SKM-1 treated with dmso at 0.1 percent for 144 hours (cell line): ENCODE measurements around the gene DUSP28.
"Not testable (repeated sequence)": the region's sequence is repeated elsewhere in the genome, so short reads cannot be mapped to it uniquely, and the experiment has no call there.

Experiments used
- DNase-seq: peaks from one replicate; lab custom pipeline; 2025; ENCODE audit not compliant: unreplicated experiment; lab: John Stamatoyannopoulos, UW

The DUSP28 gene

DNA sequence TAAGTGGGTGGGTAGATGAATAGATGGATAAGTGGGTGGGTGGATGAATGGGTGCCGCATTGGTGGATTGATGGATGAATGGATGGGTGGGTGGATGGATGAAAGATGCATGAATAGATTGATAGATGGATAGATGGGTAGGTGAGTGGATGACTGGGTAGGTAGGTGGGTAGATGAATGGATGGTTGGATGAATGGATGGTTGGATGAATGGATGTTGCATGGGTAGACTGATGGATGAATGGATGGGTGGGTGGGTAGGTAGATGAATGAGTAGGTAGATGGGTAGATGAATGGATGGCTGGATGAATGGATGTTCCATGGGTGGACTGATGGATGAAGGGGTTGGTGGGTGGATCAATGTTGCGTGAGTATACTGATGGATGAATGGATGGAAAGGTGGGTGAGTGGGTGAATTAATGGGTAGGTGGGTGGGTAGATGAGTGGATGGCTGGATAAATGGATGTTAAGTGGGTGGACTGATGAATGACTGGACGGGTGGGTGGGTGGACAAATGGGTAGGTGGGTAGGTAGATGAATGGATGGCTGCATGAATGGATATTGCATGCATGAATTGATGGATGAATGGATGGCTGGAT lies 32.9 kb upstream of the DUSP28 start:
- DNase-seq: no peak

GRCh38 chr2:240528406-240529040 lies 31.6 kb upstream of the DUSP28 start:
- DNase-seq: no peak

DNA sequence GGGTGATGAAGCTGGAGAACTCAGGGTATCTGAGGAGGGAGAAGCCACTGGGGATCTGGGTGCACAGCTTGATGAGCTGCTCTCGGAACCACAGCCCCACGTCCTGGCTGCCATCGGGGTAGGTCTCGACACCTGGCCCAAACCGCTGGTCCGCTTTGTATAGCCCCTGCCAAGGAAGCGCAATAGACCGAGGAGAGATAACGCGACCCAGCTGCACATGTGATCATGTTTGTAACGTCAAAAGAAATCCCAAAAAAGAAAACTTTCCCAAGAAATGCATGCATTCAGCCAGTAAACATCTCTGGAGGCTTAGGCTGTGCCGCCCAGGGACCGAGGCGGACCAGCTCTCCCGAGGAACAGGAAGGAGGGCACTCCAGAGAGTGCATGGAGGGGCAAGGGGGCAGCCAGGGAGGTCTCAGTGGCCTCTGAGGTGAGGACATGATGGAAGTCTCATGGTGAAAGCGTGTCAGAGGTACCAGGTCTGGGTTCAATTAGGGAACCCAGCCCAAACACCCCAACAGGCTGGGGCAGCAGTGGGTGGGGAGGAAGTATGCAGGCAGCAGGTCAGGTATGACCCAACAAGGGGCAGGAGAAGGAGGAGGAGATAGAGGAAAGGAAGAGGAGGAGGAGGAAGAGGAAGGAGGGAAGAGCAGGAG lies 30.7 kb upstream of the DUSP28 start:
- no peak for DNase-seq

DNA sequence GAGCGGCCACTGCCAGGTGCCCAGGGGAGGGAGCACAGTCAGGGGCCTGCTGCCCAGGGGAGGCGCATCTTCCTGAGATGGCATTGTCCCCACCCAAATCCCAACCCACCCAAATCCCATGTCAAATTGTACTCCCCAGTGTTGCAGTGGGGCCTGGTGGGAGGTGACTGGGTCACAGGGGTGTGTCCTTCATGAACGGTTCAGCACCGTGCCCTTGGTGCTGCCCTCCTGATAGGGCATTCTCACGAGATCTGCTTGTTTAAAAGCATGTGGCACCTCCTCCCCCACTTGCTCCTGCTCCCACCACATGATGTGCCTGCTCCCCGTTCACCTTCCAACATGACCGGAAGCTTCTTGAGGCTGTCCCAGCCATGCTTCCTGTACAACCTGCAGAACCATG lies 30.0 kb upstream of the DUSP28 start:
- no peak for DNase-seq

DNA sequence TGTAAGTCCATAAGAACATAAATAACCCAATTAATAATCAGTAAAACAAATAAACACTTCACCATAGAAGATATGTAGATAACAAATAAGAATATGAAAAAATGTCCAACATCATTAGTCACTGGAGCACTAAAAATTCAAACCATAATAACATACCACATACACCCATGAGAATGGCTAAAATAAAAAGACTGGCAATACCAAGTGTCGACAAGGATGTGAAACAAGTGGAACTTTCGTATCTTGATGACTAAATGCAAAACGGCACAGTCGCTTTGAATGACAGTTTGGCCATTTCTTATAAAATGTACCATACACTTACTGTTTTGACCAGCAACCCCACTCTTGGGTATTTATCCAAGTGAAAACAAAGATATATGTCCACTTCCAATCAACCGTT lies 29.1 kb upstream of the DUSP28 start:
- no peak for DNase-seq

DNA sequence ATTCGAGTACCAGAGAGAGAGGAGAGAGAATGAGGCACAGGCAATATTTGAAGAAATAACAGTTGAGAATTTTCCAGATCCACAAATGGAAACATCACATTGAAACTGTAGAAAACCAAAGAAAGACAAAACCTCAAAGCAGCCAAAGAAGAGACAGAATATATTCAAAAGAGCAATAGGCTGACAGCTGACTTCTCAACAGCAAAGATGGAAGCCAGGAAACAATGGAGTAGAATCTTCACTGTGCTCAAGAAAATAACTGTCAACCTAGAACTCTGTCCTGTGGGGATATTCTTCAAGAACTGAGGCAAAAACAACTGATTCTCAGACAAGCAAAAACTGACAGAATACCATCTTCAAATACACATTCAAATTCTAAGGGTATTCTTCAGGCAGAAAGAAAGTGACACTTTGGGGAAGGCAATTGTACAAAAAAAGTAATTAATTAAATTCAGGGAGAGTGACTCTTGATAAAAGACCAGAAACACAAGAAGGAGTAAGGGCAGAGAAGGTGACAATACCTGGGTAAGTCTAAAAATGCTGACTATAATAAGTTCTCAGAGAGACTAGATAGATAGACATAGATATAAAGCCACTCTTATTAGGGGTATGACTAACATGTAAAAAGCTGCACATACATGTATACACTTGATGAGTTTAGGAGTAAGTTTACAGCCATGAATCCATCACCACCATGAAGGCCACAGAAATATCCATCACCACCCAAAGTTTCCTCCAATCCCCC lies 28.0 kb upstream of the DUSP28 start:
- no peak for DNase-seq

DNA sequence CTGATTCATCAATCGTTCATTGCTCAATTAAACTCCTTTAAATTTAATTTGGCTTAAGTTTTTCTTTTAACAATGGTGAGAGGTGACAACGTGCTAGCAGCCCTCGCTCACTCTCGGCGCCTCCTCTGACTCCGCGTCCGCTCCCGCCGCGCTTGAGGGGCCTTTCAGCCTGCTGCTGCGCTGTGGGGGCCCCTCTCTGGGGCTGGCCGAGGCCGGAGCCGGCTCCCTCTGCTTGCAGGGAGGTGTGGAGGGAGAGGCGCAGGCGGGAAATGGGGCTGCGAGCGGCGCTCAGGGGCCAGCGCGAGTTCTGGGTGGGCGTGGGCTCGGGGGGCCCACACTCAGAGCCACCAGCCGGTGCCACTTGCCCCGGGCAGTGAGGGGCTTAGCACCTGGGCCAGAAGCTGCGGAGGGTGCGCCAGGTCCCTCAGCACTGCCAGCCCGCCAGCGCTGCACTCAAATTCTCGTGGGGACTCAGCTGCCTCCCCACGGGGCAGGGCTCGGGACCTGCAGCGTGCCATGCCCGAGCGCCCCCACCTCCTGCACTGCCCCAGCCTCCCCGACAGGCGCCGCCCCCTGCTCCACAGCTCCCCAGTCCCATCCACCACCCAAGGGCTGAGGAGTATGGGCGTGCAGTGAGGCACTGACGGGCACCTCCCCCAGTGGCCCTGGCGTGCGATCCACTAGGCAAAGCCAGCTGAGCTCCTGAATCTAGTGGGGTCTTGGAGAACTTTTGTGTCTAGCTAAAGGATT lies 22.0 kb upstream of the DUSP28 start:
- DNase-seq: no peak

- not testable (repeated sequence) for DNase-seq
Observed at GRCh38 chr2:240539101-240539500, 21.1 kb upstream of the DUSP28 start.

- no peak for DNase-seq
Observed at GRCh38 chr2:240539906-240540305, 20.3 kb upstream of the DUSP28 start.

DNA sequence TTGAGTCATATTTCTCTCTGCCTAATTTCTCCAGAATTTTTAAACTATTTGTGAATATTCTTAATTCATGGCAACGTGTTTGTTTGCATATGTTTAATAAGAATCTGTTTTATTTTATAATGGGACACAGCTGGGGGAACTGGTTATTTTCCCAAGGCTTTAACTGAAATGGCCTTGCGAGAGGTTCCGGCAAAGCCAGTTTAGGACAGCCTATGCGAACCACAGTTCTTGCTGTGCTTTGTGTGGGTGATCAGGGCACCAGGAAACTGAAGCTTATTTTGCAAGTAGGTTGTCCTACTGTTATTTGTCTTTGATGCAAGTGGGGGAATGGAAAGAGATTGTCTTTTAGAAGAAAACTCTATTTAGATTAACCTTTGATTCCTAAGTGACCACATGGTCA lies 8.9 kb upstream of the DUSP28 start:
- no peak for DNase-seq

- no peak for DNase-seq
Observed at GRCh38 chr2:240551811-240552210, 8.3 kb upstream of the DUSP28 start.

GRCh38 chr2:240553956-240554480 lies 6.1 kb upstream of the DUSP28 start:
- DNase-seq: no peak

GRCh38 chr2:240554767-240555493 lies 5.2 kb upstream of the DUSP28 start:
- no peak for DNase-seq

DNA sequence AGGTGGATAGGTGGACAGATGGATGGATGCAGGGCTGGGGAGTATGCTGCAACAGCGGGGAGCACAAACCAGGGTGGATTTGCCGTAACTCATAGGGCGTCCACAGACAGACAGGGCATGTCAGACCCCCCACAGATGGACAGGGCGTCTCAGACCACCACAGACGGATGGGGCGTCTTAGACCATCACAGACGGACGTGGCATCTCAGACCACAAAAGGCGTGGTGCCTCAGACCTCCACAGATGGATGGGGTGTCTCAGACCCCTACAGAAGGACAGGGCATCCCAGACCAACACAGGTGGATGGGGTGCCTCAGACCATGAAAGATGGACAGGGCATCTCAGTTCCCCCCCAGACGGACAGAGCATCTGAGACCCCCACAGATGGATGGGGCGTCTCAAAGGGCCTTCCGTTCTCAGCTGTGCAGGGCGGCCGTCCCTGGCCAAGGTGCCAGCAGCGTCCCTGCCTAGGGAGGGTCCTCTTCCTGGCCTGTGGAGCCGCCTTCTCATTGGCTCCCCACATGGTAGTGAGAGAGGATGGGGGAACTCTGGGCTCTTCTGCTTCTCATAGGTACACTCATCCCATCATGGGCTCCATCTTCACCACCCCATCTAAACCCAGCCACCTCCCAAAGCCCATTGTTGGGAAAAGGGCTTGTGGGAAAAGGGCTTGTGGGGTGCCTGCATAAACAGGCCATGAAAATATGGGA lies 4.5 kb upstream of the DUSP28 start:
- no peak for DNase-seq

GRCh38 chr2:240556553-240557100 lies 3.5 kb upstream of the DUSP28 start:
- DNase-seq: peak; percentile 58

DNA sequence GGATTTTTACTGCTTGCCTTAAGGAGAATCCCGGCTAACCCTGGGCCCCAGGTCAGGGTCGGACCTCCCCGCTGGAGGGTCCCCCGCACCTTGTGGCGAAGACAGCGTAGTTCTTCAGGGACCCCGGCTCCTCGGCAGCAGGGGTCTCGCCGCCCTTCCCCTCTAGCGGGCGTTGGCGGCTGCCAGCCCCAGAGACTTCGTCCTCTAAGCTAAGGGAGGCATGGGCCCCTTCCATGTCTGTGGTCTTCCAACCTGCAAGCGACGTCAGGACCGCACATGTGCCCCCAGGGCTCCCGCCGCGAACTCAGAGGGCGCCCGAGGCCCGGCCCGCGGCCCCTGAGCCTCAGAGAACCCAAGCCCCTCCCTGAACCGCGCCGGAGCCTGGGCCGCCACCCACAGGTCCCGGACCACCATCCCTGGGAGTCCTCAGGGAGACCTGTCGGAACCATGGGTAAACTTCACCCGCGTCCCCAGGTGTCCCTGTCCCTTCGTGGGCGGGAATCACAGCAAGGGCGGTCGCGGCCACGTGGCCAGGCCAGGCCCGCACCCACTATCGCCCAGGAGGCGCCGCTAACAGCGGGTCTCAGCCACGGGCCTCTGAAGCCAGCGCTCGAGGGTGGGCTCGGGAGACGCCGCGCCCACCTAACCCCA lies 2.9 kb upstream of the DUSP28 start:
- no peak for DNase-seq

DNA sequence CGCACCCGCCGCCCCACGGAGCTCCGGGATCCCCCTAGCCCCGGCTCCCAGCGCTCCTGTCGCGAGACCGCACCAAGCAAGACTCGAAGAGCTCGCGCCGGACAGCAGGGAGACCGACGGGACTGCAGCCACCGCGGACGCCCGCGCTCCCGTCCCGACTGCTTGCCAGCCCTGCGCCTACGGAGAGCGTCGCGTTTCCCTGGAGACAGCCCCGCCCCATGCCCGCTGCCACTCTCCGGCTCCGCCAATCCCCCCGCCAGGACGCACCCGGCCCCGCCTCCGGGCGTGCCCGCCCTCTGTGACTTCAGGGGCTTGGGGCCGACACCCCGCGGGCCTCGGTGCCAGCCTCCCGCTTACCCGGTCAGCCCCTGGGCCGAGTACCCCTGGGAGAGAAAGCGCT lies 2.3 kb upstream of the DUSP28 start, which contains the start of gene ANKMY1:
Gene ANKMY1, minus strand, starts transcription at position 181 of the 400 bp plus-strand sequence. CDS start 653 bp downstream, outside the sequence.
- no peak for DNase-seq

DNA sequence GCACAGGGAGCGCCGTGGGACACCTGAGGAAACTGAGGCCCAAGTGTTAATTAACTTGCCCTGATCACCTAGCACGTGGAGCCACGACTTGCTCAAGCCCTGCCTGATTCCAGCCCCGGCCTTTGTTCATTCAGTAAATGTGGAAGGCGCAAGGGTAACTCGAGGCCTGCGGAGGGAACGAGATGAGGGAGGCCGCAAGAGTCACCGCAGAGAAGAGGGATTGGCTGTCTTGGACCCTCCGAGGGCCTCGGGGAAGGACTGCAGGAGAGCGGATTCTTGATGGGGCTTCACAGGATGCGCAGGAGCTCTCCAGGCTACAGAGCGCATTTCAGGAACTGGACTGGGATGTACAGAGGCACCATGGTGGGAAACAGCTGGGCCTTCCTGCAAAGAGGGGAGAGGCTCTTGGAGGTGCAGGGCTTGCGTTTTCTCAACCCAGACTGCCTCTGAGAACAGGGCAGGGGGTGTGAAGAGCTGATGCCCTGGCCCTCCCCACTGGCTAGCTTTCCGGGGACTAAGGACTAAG lies 1.9 kb upstream of the DUSP28 start:
- no peak for DNase-seq
